GM19438 (cell line): ENCODE results near the gene ZCCHC24.
A peak's percentile ranks its signal among the peaks of the same experiment; 100 is the strongest.

Experiments
- ATAC-seq: cut with Tn5 transposase; IDR thresholded peaks from one replicate; pipeline ENCODE4 v1.9.1; 2021; ENCODE audit warnings: low read depth; ENCODE audit not compliant: unreplicated experiment

Gene ZCCHC24

GRCh38 chr10:79352035-79352877 is 93.2 kb downstream of the ZCCHC24 start:
- no peak for ATAC-seq

GRCh38 chr10:79351332-79351731 is 94.1 kb downstream of the ZCCHC24 start:
- ATAC-seq = no peak

GRCh38 chr10:79350407-79351154 is 94.8 kb downstream of the ZCCHC24 start:
- ATAC-seq = no peak

- no peak for ATAC-seq
Observed at GRCh38 chr10:79349766-79350406, 95.5 kb downstream of the ZCCHC24 start.

DNA sequence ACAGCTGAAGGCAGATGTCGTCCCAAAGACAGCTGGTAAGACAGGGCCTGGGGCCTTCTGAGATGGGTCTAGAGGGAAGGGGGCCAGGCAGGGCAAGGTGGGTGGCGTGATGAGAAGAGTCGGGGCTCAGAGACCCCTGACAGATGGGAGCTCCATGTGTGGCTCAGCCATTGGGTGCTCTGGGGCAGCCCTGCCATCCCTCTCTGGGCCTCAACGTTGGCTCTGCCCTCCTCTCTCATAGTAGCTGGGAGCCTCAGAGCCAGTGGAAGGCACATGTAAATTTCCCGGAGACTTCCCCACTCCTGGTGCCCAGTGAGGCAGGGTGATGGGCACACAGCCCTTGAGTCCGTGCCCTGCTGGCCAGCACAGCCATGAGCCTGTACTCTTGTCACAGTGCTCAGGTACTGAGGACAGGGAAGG is 96.3 kb downstream of the ZCCHC24 start:
- ATAC-seq = no peak

DNA sequence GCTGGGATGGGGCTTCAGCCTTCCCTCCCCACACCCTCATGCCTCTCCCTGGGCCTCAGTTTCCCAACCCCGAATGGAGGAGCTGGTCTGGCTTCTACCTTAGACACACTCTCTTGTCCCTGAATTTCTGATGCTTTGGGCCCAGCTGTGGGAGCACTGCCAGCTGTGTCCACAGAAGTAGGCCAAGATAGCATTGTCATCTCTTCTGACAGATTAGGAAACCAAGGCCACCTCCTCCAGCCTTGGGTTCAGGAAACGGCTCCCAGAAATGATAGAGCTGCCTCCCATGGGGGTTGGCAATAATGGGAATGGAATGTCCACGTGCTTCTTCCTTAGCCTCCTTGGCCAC is 96.8 kb downstream of the ZCCHC24 start:
- ATAC-seq = no peak

GRCh38 chr10:79347894-79348639 is 97.4 kb downstream of the ZCCHC24 start:
- ATAC-seq = peak; percentile 65

DNA sequence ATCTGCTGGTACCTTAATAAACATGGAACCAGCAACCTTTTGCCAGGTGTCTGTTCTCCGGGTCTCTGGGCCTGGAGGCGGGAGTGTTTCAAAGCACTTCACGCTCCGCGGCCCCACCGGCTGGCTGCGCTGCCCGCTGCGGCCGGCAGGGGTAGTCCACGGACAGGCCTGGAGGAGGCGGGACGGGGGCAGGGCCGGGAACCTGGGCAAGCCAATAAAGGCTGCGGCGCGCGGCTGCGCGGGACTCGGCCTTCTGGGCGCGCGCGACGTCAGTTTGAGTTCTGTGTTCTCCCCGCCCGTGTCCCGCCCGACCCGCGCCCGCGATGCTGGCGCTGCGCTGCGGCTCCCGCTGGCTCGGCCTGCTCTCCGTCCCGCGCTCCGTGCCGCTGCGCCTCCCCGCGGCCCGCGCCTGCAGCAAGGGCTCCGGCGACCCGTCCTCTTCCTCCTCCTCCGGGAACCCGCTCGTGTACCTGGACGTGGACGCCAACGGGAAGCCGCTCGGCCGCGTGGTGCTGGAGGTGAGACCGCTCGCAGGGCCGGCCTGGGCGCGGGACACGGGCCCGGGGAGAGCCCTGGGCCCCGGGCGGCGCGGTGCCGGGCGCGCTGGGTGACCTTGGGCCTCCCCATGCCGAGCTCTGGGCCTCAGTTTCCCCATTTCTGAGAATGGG is 98.1 kb downstream of the ZCCHC24 start, which contains the start of gene PPIF:
Gene PPIF (plus strand): TSS at position 244 of the 668 bp plus-strand sequence. CDS start 80 bp downstream, at position 324.
- peak; percentile 87 for ATAC-seq

DNA sequence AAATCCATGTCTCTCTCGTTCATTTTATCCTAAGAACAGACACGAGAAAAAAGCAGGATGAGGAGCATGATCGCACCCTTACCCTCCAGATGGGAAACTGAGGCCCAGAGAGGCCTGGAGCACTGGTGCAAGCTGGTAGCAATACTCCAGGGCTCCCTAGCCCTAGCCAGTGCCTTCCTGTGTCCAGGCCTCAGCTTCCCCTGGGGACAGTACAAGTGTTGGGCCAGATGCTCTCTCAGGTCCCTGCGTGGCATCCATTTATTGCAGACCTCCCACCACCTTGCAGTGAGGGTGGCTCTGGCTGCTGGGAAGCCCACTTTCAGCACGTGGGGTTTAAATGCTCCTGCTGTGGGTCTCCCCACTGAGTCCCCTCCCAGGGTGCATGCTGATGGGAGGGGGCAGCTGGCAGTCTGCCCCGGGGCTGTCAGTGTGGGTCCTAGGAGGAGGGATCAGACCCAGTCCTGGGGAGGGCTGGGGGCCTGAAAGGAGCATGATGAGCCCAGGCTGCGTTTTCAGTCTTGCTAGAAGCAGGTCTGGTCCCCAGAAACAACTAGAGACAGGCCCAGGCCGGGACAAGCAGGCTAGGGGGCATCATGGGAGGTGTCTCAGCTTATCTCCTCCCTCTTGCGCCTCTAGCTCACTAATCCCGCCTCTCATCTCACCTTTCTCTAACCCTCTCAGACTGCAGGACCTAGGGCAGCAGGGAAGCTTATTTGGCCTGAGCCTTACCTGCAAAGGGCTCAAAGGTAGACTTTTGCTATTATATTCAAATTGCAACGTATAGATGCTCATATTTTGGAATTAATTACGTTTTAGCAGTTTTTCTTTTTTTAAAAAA is 98.8 kb downstream of the ZCCHC24 start:
- ATAC-seq = no peak

DNA sequence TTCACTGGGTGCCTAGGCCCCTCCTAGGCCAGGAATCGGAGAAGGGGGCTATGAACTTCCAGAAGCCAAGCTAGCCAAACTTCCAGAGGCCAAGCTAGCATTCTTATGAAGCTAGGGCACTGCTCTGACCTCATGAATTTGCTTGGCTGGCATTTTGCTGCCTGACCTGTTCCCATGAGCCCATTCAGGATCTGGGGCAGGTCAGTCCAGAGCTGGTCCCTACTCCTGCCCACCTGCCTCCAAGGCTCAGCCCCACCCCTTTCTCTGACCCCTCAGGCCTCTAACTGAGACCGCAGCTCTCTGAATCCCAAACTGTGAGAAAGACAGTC is 99.4 kb downstream of the ZCCHC24 start:
- ATAC-seq = no peak

- no peak for ATAC-seq
Observed at GRCh38 chr10:79345241-79346011, 100.0 kb downstream of the ZCCHC24 start.

GRCh38 chr10:79344502-79345195 is 100.8 kb downstream of the ZCCHC24 start:
- ATAC-seq = no peak

- ATAC-seq = no peak
Observed at GRCh38 chr10:79342811-79343561, 102.4 kb downstream of the ZCCHC24 start.

DNA sequence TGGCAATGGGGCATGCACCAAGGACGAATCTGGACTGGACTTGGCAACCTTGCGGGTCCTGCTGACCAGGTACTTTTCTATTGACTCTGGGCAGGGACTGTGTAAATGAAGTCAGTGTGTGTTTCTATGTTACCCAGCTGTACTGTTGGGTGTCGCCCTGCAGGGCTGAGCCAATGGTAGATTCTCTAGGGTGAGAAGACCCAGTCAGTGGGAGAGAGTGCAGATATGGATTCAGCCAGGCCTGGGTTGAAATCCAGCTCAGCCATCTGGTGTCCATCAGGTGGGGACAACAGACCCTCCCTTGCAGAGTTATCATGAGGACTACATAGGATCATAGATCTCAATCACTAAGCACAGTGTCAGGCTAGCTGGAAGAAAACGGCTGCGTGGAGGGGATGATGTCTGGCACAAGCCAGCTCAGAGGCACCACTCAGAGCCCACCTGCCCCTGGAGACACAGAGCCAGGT is 103.1 kb downstream of the ZCCHC24 start:
- no peak for ATAC-seq

DNA sequence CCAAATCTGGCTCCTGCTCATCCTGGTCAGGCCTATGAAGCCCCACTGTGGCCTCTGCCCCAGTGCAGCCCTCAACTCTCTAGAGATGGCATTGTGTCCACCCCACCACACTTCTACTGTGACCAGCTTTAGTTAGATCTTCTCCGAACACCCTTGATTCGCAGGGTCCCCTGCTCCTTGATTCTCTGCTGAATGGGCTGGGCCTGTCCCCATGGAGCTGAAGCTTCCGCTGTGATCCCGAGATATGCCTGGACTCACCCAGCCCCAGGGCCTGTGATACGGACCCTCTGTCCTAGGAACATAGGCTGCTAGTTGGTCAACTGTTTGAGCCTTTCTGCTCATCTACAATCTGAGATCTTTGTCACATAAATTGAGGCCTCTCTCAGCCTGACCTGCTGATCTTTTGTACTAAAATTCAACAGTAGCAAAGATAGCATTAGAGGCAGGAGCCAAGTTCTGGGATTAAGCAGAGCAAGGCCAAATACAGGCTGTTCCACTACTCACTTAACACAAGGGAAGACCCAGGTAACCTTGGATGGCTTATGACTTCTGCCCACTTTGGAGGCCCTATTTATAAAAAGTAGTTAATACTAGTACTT is 104.7 kb downstream of the ZCCHC24 start:
- no peak for ATAC-seq

- no peak for ATAC-seq
Observed at GRCh38 chr10:79339266-79339665, 106.2 kb downstream of the ZCCHC24 start.
